GM12875 (cell line): ENCODE data around the gene CACUL1.
"Not testable (repeated sequence)": the region's sequence is repeated elsewhere in the genome, so short reads cannot be mapped to it uniquely, and the experiment has no call there.

Experiments
- H3K4me3 ChIP-seq: one replicate; pipeline ENCODE4 v1.5.1; 2011; ENCODE audit warnings: low read depth, low read length, control low read depth
- CTCF ChIP-seq: IDR thresholded peaks from 2 replicates; pipeline ENCODE4 v1.5.1; 2011; ENCODE audit warnings: low read depth, mild to moderate bottlenecking, control low read depth, inconsistent platforms, low read length, moderate library complexity, borderline replicate concordance; ENCODE audit not compliant: insufficient read depth

Gene CACUL1

GRCh38 chr10:118754229-118754555, 578 bp downstream of the CACUL1 start:
- no peak for TF ChIP-seq CTCF
- H3K4me3 ChIP-seq: peak overlapping the region; percentile 96

GRCh38 chr10:118753331-118754228, 1.2 kb downstream of the CACUL1 start:
- no peak for TF ChIP-seq CTCF
- peak overlapping the region; percentile 96 for H3K4me3 ChIP-seq

- no peak for TF ChIP-seq CTCF
- no peak overlapping the region for H3K4me3 ChIP-seq
Observed at GRCh38 chr10:118752409-118752808, 2.4 kb downstream of the CACUL1 start.

GRCh38 chr10:118751265-118751664, 3.5 kb downstream of the CACUL1 start:
- no peak for TF ChIP-seq CTCF
- no peak overlapping the region for H3K4me3 ChIP-seq

- TF ChIP-seq CTCF: no peak
- H3K4me3 ChIP-seq: no peak overlapping the region
Observed at GRCh38 chr10:118748041-118748440, 6.7 kb downstream of the CACUL1 start.

GRCh38 chr10:118746246-118746645, 8.5 kb downstream of the CACUL1 start:
- TF ChIP-seq CTCF: no peak

GRCh38 chr10:118745056-118745455, 9.7 kb downstream of the CACUL1 start:
- TF ChIP-seq CTCF: no peak
- no peak overlapping the region for H3K4me3 ChIP-seq

More at GRCh38 chr10:118746246-118746645, 8.5 kb downstream of the CACUL1 start:
- no peak overlapping the region for H3K4me3 ChIP-seq

- not testable (repeated sequence) for H3K4me3 ChIP-seq
Observed at GRCh38 chr10:118744346-118744918, 10.3 kb downstream of the CACUL1 start.
